22Rv1 (cell line): Measurements from ENCODE around the gene TRIM59.

Experiments used
- CTCF ChIP-seq: fragments of 450-650 bp; IDR thresholded peaks from 2 replicates; pipeline ENCODE4 v1.5.1; 2017; ENCODE audit warnings: mild to moderate bottlenecking
- ZFX ChIP-seq: fragments of 450-650 bp; IDR thresholded peaks from 2 replicates; pipeline ENCODE4 v1.6.1; 2017; ENCODE audit warnings: antibody characterized with exemption, borderline replicate concordance

- TF ChIP-seq CTCF, result no peak
- TF ChIP-seq ZFX, result no peak
These were observed 31.3 kb upstream of the TRIM59 start for GRCh38 chr3:160480931-160481330.
